ENCODE data around the gene SCN2B. TPM values are rescaled to one million over a fixed set of nuclear protein-coding genes. Genes with fewer than 3 reads are reported as not detected.

The SCN2B gene
- 1 to 10 TPM in 1 of 4 donors, under 1 TPM in 1, not detected in 2; 0.37 to 9.3 TPM for total RNA-seq

DNA sequence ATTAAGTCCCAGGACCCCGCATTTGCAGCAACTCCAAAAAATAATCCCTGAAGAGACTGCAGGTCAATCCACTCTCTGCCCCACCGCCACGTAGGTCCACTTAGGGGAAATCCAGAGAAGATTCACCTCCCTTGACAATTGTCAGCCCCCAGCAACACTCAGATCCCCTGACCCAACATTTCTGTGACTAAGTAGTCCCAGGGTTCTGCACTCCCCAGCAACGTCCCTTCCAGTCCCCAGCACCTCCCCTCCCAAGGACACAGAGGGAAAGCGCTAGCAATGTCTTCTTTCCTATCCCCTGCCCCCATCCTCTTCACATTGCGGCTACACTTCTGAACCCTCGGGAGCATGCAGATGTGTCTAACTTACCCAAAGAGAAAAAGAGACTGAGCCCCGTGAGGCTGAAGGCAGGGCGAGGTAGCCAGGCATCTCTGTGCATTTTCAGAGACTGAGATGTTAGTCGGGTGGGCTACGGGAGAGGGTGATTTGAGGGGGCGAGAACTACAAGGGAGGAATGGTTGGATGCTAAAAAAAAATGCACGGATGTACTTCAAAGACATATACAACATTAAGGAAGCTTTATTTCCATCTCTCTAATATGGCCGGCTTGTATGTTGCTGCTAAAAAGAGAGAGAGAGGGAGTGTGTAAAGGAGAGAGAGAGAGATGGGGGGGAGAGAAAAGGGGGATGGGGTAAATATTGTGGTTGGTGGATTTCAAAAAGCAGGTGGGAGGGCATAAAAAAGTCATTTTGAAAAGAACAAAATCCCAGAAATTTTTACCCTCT is at the start of gene SCN2B:
Gene SCN2B (minus strand): TSS at position 647 of the 785 bp plus-strand sequence. CDS start 208 bp downstream, at position 439.
- Histone ChIP-seq H3K4me3 (peak within 1 kb of the TSS; percentile 31 to 35), H3K9me3 (no peaks in the 10 kb centered on the region), H3K27ac (peak within 1 kb of the TSS in 1 of 2 donors; percentile 50), H3K36me3 (no peaks in the 10 kb centered on the region), H3K4me1 (peaks cover 0 to 3% of the 10 kb centered on the region in 2 donors), H3K27me3 (no peaks in the 10 kb centered on the region)
- no peak for DNase-seq
- TF ChIP-seq, protein P1, sequence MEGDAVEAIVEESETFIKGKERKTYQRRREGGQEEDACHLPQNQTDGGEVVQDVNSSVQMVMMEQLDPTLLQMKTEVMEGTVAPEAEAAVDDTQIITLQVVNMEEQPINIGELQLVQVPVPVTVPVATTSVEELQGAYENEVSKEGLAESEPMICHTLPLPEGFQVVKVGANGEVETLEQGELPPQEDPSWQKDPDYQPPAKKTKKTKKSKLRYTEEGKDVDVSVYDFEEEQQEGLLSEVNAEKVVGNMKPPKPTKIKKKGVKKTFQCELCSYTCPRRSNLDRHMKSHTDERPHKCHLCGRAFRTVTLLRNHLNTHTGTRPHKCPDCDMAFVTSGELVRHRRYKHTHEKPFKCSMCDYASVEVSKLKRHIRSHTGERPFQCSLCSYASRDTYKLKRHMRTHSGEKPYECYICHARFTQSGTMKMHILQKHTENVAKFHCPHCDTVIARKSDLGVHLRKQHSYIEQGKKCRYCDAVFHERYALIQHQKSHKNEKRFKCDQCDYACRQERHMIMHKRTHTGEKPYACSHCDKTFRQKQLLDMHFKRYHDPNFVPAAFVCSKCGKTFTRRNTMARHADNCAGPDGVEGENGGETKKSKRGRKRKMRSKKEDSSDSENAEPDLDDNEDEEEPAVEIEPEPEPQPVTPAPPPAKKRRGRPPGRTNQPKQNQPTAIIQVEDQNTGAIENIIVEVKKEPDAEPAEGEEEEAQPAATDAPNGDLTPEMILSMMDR (IDR thresholded peaks at IDR 0.05), result no peak
- no peak for TF ChIP-seq POLR2A (IDR thresholded peaks at IDR 0.05)
- intact Hi-C loops (cut with DNase I; ENCODE audit: low total_unique reads), result no loop called here

- TF ChIP-seq POLR2A (IDR thresholded peaks at IDR 0.05), result no peak
- TF ChIP-seq, protein P1 (IDR thresholded peaks at IDR 0.05), result no peak
- Histone ChIP-seq H3K4me1 (no peaks in the 10 kb centered on the region), H3K36me3 (no peaks in the 10 kb centered on the region), H3K9me3 (no peaks in the 10 kb centered on the region), H3K27ac (no peak within 1 kb of the TSS), H3K27me3 (no peaks in the 10 kb centered on the region), H3K4me3 (no peak within 1 kb of the TSS)
- DNase-seq, result no peak
- intact Hi-C loops (cut with DNase I; ENCODE audit: low total_unique reads), result no loop called here
Observed at GRCh38 chr11:118224511-118225188, 48.2 kb upstream of the SCN2B start, which contains the start of gene JAML. TSS of gene JAML (minus strand) at chr11:118225011. CDS start at chr11:118214866, 10,145 bp downstream.

- H3K4me3 ChIP-seq, result no peak overlapping the region
Observed at GRCh38 chr11:118223992-118224391, 47.6 kb upstream of the SCN2B start.

GRCh38 chr11:118223570-118223969 is 47.1 kb upstream of the SCN2B start:
- TF ChIP-seq, protein P1 (IDR thresholded peaks at IDR 0.05), result no peak
- no peak for TF ChIP-seq POLR2A (IDR thresholded peaks at IDR 0.05)
- intact Hi-C loops (cut with DNase I; ENCODE audit: low total_unique reads), result no loop called here
- no peak overlapping the region for H3K27ac ChIP-seq
- DNase-seq, result no peak
- H3K4me3 ChIP-seq, result no peak overlapping the region
- H3K9me3 ChIP-seq, result no peaks in the 10 kb centered on the region
- H3K36me3 ChIP-seq, result no peaks in the 10 kb centered on the region
- H3K4me1 ChIP-seq, result no peaks in the 10 kb centered on the region
- H3K27me3 ChIP-seq, result no peaks in the 10 kb centered on the region

More at GRCh38 chr11:118223992-118224391, 47.6 kb upstream of the SCN2B start:
- no peak for DNase-seq
- H3K4me1 ChIP-seq, result no peaks in the 10 kb centered on the region
- H3K27ac ChIP-seq, result no peak overlapping the region
- intact Hi-C loops (cut with DNase I; ENCODE audit: low total_unique reads), result no loop called here
- no peaks in the 10 kb centered on the region for H3K27me3 ChIP-seq
- TF ChIP-seq, protein P1 (IDR thresholded peaks at IDR 0.05), result no peak
- no peak for TF ChIP-seq POLR2A (IDR thresholded peaks at IDR 0.05)
- no peaks in the 10 kb centered on the region for H3K36me3 ChIP-seq
- no peaks in the 10 kb centered on the region for H3K9me3 ChIP-seq

- no peak for DNase-seq
- intact Hi-C loops (cut with DNase I; ENCODE audit: low total_unique reads), result no loop called here
- no peak for TF ChIP-seq POLR2A (IDR thresholded peaks at IDR 0.05)
- TF ChIP-seq, protein P1 (IDR thresholded peaks at IDR 0.05), result no peak
- no peaks in the 10 kb centered on the region for H3K4me1 ChIP-seq
- H3K9me3 ChIP-seq, result no peaks in the 10 kb centered on the region
- H3K4me3 ChIP-seq, result no peak overlapping the region
- no peaks in the 10 kb centered on the region for H3K27me3 ChIP-seq
- no peaks in the 10 kb centered on the region for H3K36me3 ChIP-seq
- no peak overlapping the region for H3K27ac ChIP-seq
Observed at GRCh38 chr11:118222437-118222836, 46.0 kb upstream of the SCN2B start.

All from uterus (tissue), 4 donors.